Upper lobe of left lung (tissue), 6 donors: ENCODE data around the gene ACOT13. TPM values are rescaled to one million over a fixed set of nuclear protein-coding genes. Genes with fewer than 3 reads are reported as not detected.
"Not testable (repeated sequence)": the region's sequence is repeated elsewhere in the genome, so short reads cannot be mapped to it uniquely, and the experiment has no call there.

ENCODE experiments used
- ATAC-seq, 2 donors: fragments of 200-7000 bp; cut with Tn5 transposase; one replicate each; pipeline ENCODE4 v1.9.1; 2022; ENCODE audit warnings: mild to moderate bottlenecking in 2 of 2, moderate library complexity in 2 of 2; ENCODE audit not compliant: low FRiP score in 2 of 2
- DNase-seq, 2 donors: peaks; one replicate each; pipeline ENCODE4 v3.0.0-alpha.2; 2019 to 2020
- H3K27ac ChIP-seq, 4 donors: fragments of 200-600 bp; sonication (generic); one replicate each; pipeline ENCODE4 v1.5.1; 2016 to 2019
- H3K27me3 ChIP-seq, 4 donors: fragments of 200-600 bp; sonication (generic); one replicate each; pipeline ENCODE4 v1.5.1; 2017 to 2019
- H3K36me3 ChIP-seq, 4 donors: fragments of 200-600 bp; sonication (generic); one replicate each; pipeline ENCODE4 v1.5.1; 2016 to 2019
- H3K4me1 ChIP-seq, 4 donors: fragments of 200-600 bp; sonication (generic); one replicate each; pipeline ENCODE4 v1.5.1; 2018 to 2019
- H3K4me3 ChIP-seq, 4 donors: fragments of 200-600 bp; sonication (generic); one replicate each; pipeline ENCODE4 v1.5.1; 2017 to 2019; ENCODE audit warnings: mild to moderate bottlenecking in 2 of 4, moderate library complexity in 1 of 4
- H3K9me3 ChIP-seq, 4 donors: fragments of 200-600 bp; sonication (generic); one replicate each; pipeline ENCODE4 v1.5.1; 2018 to 2019
- CTCF ChIP-seq, 6 experiments: fragments of 450-650 bp in 4 of 6; fragments of 200-600 bp in 2 of 6; sonication (generic) in 2 of 6; IDR thresholded peaks; one replicate each; pipeline ENCODE4 v1.5.1; 2016 to 2019; ENCODE audit warnings: antibody characterized with exemption in 6 of 6
- EP300 ChIP-seq, 4 donors: sonication (generic); formaldehyde crosslinking; IDR thresholded peaks; one replicate each; pipeline ENCODE4 v1.5.1; 2017; ENCODE audit warnings: antibody characterized with exemption in 4 of 4, control low read depth in 2 of 4
- POLR2A ChIP-seq, 4 donors: fragments of 450-650 bp; IDR thresholded peaks; one replicate each; pipeline ENCODE4 v1.5.1; 2016 to 2017; ENCODE audit warnings: antibody characterized with exemption in 4 of 4, mild to moderate bottlenecking in 2 of 4
- POLR2AphosphoS5 ChIP-seq, 2 donors: sonication (generic); formaldehyde crosslinking; IDR thresholded peaks; one replicate each; pipeline ENCODE4 v1.5.1; 2017; ENCODE audit warnings: antibody characterized with exemption in 2 of 2
- WGBS, 2 donors: methylation state at CpG; one replicate each; pipeline ENCODE4 v1.1.5; 2017 to 2018; 5-methylcytosine and 5-hydroxymethylcytosine counted together
- total RNA-seq, 6 donors: library from RNA; depleted of rRNA in 4 of 6; stranded (reverse); fragments of >200 nt in 4 of 6; gene quantifications; one replicate each; pipeline versions ENCODE4 v1.1.0 to v1.2.1, GENCODE V29; 2016 to 2021
- donor health status: DM: no; HTN: no; CAD: no; lungs with moderate emphysema.
- donor health status: DM: no; HTN: yes; CAD: no; lungs with severe emphysema.

ACOT13 gene
- total RNA-seq, 6 donors from 2014 or later = 5.2 to 20.2 (median 10.5) TPM

DNA sequence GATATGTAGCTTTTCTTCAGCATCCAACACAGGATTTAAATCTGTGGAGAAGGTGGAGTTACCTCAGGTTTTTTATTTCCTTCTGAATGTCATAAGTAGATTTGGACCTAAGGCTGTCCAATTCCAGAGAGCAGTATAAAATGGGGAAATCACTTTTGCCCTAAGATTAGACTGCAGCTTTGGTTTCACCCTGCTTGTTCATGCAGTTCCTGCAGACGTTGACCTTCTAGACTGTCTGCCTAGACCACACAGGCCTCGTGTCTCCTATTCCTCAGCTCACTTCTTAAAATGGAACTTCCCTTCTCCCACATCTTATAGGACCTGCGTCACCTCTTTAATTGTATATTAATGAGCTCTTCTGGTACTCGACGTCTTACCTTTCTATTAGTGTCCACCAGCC is 78.0 kb downstream of the ACOT13 start:
- Histone ChIP-seq H3K27ac (peak overlapping the region in 3 of 4 donors; percentile 67 to 73 (median 71)), H3K4me1 (peaks cover 0 to 6% (median 0%) of the 10 kb centered on the region in 4 donors)
- ATAC-seq = peak; percentile 58 to 69

DNA sequence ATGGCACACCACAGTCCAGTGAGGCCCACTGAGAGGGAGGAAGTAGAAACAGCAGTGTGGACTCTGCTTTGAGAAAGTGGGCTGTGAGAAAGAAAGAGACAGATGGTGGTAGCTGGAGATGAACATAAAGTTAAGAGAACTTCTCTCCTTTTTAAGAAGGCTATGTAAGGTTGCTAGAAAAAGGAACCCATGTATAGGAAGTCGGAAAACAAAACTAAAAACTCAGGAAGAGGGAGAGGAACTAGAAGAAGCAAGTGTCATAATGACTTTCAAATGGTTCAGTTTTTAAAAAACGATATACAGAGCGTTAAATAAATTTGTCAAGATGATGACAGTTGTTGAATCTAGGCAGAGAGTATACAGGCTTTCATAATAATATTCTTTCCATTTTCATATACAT is 82.4 kb downstream of the ACOT13 start:
- Histone ChIP-seq H3K4me1 (no peaks in the 10 kb centered on the region), H3K4me3 (no peak overlapping the region), H3K9me3 (no peaks in the 10 kb centered on the region), H3K36me3 (no peaks in the 10 kb centered on the region), H3K27me3 (no peaks in the 10 kb centered on the region), H3K27ac (peak overlapping the region; percentile 16 to 61 (median 43))
- peak in 1 of 2 donors; percentile 26 for ATAC-seq
- WGBS, 2 donors = 50 to 56% methylated on average over 3 of the region's 3 CpGs
- no peak for DNase-seq
- TF ChIP-seq POLR2A (IDR thresholded peaks at IDR 0.05) = no peak
- no peak for TF ChIP-seq POLR2AphosphoS5 (IDR thresholded peaks at IDR 0.05)
- TF ChIP-seq EP300 (IDR thresholded peaks at IDR 0.05) = no peak
- TF ChIP-seq CTCF (IDR thresholded peaks at IDR 0.05) = no peak

More for the DNA sequence above, 78.0 kb downstream of the ACOT13 start:
- Histone ChIP-seq H3K36me3 (no peaks in the 10 kb centered on the region), H3K4me3 (no peak overlapping the region), H3K27me3 (no peaks in the 10 kb centered on the region), H3K9me3 (no peaks in the 10 kb centered on the region)
- WGBS, 2 donors = 72 to 73% methylated on average over 5 of the region's 5 CpGs
- TF ChIP-seq EP300 (IDR thresholded peaks at IDR 0.05) (no peak), POLR2A (IDR thresholded peaks at IDR 0.05) (peak in 1 of 4 donors; percentile 38)
- no peak for DNase-seq

DNA sequence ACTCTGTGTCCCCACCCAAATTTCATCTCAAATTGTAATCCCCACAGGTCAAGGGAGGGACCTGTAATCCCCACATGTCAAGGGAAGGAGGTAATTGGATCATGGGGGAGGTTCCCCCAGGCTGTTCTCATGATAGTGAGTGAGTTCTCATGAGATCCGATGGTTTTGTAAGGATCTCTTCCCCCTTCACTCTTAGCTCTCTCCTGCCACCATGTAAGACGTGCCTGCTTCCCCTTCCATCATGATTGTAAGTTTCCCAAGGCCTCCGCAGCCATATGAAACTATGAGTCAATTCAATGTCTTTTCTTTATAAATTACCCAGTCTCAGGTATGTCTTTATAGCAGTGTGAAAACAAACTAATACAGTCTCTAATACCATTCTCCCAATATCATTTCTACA is 84.0 kb downstream of the ACOT13 start:
- ATAC-seq, H3K4me1 ChIP-seq, H3K27ac ChIP-seq, H3K36me3 ChIP-seq, H3K4me3 ChIP-seq, DNase-seq, H3K9me3 ChIP-seq, H3K27me3 ChIP-seq: not testable (repeated sequence)
- 69 to 74% methylated on average over 3 of the region's 3 CpGs for WGBS, 2 donors

DNA sequence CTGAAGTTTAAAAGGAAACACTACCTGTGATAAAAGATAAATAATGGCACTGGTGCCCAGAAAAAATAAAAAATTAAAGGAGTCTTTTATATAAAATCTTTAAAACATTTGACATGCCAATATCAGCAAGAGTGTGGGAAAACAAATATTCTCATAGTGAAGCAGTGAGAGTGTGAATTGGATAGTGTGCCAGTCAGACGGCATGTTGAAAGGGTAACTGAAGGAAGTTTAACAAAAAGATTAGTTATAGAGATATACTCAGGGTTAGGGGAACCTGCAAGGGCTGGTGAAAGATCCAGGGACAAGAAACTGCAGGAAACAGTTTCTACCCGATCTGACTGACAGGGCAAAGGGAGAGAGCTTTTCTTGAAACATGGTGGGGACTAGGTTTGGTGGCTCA is 85.6 kb downstream of the ACOT13 start:
- no peak for TF ChIP-seq CTCF (IDR thresholded peaks at IDR 0.05)
- no peak for DNase-seq

GRCh38 chr6:24752917-24753492 is 86.1 kb downstream of the ACOT13 start:
- no peak overlapping the region for H3K27ac ChIP-seq
- H3K27me3 ChIP-seq = no peaks in the 10 kb centered on the region
- TF ChIP-seq EP300 (IDR thresholded peaks at IDR 0.05) (no peak), CTCF (IDR thresholded peaks at IDR 0.05) (no peak), POLR2AphosphoS5 (IDR thresholded peaks at IDR 0.05) (no peak), POLR2A (IDR thresholded peaks at IDR 0.05) (no peak)
- DNase-seq (no peak), ATAC-seq (no peak)
- H3K36me3 ChIP-seq = no peaks in the 10 kb centered on the region
- 87 to 91% methylated on average over 1 of the region's 1 CpG for WGBS, 2 donors
- peaks cover 0 to 2% (median 0%) of the 10 kb centered on the region in 4 donors for H3K4me1 ChIP-seq
- no peak overlapping the region for H3K4me3 ChIP-seq
- H3K9me3 ChIP-seq = no peaks in the 10 kb centered on the region

More for the DNA sequence above, 85.6 kb downstream of the ACOT13 start:
- WGBS, 2 donors = 28 to 42% methylated on average over 2 of the region's 2 CpGs
- H3K27ac ChIP-seq = no peak overlapping the region
- no peaks in the 10 kb centered on the region for H3K36me3 ChIP-seq
- H3K9me3 ChIP-seq = no peaks in the 10 kb centered on the region
- H3K4me3 ChIP-seq = no peak overlapping the region
- H3K4me1 ChIP-seq = peaks cover 0 to 2% (median 0%) of the 10 kb centered on the region in 4 donors
- no peak for ATAC-seq
- H3K27me3 ChIP-seq = no peaks in the 10 kb centered on the region

DNA sequence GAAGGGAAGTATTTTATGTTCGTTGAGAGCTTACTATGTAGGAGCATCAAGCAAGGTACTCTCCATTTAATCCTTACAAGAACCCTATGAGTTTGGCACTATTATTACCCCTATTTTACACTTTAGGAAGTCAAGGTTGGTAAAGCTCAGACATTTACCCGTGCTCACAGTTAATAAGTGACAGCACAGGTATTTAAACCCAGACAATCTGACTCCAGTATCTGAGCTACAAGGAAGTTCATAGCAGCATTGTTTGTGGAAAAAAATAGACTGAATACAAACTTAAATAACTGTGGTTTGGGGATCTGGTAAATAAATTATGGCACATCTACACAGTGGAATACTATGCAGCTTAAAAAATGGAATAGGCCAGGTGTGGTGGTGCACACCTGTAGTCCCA is 86.7 kb downstream of the ACOT13 start:
- Histone ChIP-seq H3K36me3 (no peaks in the 10 kb centered on the region), H3K4me3 (no peak overlapping the region), H3K27me3 (no peaks in the 10 kb centered on the region), H3K4me1 (peaks cover 0 to 2% (median 0%) of the 10 kb centered on the region in 4 donors), H3K9me3 (no peaks in the 10 kb centered on the region), H3K27ac (no peak overlapping the region)
- DNase-seq (no peak), ATAC-seq (no peak)
- WGBS, 2 donors = 67 to 80% methylated on average over 2 of the region's 2 CpGs
- TF ChIP-seq POLR2A (IDR thresholded peaks at IDR 0.05) (no peak), EP300 (IDR thresholded peaks at IDR 0.05) (no peak), CTCF (IDR thresholded peaks at IDR 0.05) (no peak), POLR2AphosphoS5 (IDR thresholded peaks at IDR 0.05) (no peak)

DNA sequence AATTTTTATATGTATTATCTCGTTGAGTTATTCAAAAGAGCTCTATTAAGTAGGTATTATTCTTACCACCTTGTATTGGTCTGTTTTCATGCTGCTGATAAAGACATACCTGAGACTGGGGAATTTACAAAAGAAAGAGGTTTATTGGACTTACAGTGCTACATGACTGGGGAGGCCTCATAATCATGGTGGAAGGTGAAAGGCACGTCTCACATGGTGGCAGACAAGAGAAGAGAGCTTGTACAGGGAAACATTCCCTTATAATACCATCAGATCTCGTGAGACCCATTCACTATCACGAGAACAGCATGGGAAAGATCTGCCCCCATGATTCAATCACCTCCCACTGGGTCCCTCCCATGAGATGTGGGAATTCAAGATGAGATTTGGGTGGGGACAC is 87.5 kb downstream of the ACOT13 start:
- not testable (repeated sequence) for H3K36me3 ChIP-seq, H3K4me1 ChIP-seq, H3K27me3 ChIP-seq, H3K27ac ChIP-seq, H3K9me3 ChIP-seq, DNase-seq, H3K4me3 ChIP-seq, ATAC-seq
- WGBS, 2 donors = 93 to 94% methylated on average over 4 of the region's 4 CpGs
